ENCODE results near the gene PRADC1.

GRCh38 chr2:73255907-73256617 lies 23.0 kb upstream of the PRADC1 start:
- TF ChIP-seq POLR2A (IDR thresholded peaks at IDR 0.05; ENCODE audit: low read length) (no peak), GATA1 (IDR thresholded peaks at IDR 0.05; ENCODE audit: low read depth, low read length) (no peak)

Data from erythroblast (primary cell).